Vagina (tissue), 2 donors: Measurements from ENCODE around the gene NCKAP1.

Experiments
- CTCF ChIP-seq, 3 experiments: fragments of 450-650 bp in 2 of 3; fragments of 200-600 bp in 1 of 3; sonication (generic) in 1 of 3; IDR thresholded peaks; one replicate each; pipeline ENCODE4 v1.5.1; 2017 to 2019; ENCODE audit warnings: antibody characterized with exemption in 3 of 3, mild to moderate bottlenecking in 2 of 3, moderate library complexity in 2 of 3
- POLR2A ChIP-seq, 2 donors: fragments of 450-650 bp; IDR thresholded peaks; one replicate each; pipeline ENCODE4 v1.6.1; 2017; ENCODE audit warnings: antibody characterized with exemption in 2 of 2, mild to moderate bottlenecking in 2 of 2, moderate library complexity in 2 of 2

DNA sequence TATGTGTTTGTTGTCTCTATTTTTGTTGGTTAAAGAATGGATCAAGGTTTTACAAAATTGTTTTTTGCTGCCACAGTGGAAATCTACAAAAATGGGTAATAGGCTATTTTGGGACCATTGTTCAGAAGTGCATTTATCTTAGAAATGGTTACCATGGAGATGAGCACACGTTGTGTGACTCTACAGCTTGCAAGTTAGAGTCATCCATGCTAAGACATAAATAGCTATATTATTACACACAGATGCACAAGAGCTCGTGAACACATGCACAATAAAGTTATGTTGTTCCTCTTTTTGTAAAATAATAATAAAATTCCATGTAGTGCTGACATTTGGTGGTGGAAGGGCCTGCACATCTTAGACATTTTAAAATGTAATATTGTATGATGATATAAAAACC, 24.8 kb upstream of the NCKAP1 start:
- no peak for TF ChIP-seq CTCF (IDR thresholded peaks at IDR 0.05)
- no peak for TF ChIP-seq POLR2A (IDR thresholded peaks at IDR 0.05)
